ENCODE measurements around the gene TNFRSF18.
"Not testable (repeated sequence)": the region's sequence is repeated elsewhere in the genome, so short reads cannot be mapped to it uniquely, and the experiment has no call there.

TNFRSF18 gene

DNA sequence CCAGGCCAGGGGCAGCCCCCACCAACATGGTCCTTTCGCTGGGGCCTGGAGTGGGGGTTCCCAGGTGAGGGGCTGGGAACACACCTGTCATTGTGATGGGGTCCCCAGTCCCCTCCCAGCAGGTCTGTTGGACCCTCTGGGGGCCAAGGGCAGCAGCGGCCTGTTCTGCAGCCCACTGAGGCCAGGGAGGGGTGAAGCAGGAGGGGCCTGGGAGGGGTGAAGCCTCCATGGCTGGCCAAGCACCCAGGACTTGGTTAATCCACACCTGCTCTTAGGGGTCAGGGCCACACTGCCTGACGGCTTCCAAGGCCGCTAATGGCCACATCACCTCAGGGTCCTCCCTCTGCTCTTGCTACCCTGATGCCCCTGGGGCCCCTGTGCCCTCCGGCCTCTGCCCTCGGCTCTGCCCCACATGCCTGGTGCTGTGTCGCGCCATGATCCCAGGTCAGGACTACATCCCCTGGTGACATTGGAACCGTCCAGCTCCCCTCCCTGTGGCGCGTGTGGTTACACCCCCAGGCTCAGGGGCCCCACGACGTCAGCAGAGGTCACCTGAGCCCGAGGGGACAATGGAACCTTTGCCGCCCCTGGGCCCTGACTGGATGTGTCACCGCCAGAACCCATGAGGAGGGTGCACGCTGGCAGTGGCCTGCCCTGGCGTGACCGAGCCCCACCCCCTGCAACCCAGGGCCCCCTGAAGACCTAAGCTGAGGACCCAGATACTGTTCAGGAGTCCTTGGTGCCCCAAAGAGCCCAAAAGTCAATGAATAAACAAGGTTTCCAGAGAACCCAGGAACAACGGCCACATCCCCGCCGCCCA, 7.0 kb downstream of the TNFRSF18 start:
- no peak for DNase-seq (ENCODE audit: low read depth in 2 of 2)
- TF ChIP-seq, protein P1, sequence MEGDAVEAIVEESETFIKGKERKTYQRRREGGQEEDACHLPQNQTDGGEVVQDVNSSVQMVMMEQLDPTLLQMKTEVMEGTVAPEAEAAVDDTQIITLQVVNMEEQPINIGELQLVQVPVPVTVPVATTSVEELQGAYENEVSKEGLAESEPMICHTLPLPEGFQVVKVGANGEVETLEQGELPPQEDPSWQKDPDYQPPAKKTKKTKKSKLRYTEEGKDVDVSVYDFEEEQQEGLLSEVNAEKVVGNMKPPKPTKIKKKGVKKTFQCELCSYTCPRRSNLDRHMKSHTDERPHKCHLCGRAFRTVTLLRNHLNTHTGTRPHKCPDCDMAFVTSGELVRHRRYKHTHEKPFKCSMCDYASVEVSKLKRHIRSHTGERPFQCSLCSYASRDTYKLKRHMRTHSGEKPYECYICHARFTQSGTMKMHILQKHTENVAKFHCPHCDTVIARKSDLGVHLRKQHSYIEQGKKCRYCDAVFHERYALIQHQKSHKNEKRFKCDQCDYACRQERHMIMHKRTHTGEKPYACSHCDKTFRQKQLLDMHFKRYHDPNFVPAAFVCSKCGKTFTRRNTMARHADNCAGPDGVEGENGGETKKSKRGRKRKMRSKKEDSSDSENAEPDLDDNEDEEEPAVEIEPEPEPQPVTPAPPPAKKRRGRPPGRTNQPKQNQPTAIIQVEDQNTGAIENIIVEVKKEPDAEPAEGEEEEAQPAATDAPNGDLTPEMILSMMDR (IDR thresholded peaks at IDR 0.05; ENCODE audit: low read depth, low read length), result no peak
- no peak overlapping the region for H3K4me3 ChIP-seq (replicated peaks in 1 of 2; ENCODE audit: low read depth in 2 of 2, low read length in 2 of 2)

GRCh38 chr1:1198423-1199140, 7.8 kb downstream of the TNFRSF18 start:
- H3K4me3 ChIP-seq (replicated peaks in 1 of 2; ENCODE audit: low read depth in 2 of 2, low read length in 2 of 2), result no peak overlapping the region
- no peak for DNase-seq (ENCODE audit: low read depth in 2 of 2)
- TF ChIP-seq, protein P1 (IDR thresholded peaks at IDR 0.05; ENCODE audit: low read depth, low read length), result no peak

GRCh38 chr1:1197551-1198422, 8.6 kb downstream of the TNFRSF18 start:
- no peak overlapping the region for H3K4me3 ChIP-seq (replicated peaks in 1 of 2; ENCODE audit: low read depth in 2 of 2, low read length in 2 of 2)
- DNase-seq (ENCODE audit: low read depth in 2 of 2), result no peak
- TF ChIP-seq, protein P1 (IDR thresholded peaks at IDR 0.05; ENCODE audit: low read depth, low read length), result no peak

DNA sequence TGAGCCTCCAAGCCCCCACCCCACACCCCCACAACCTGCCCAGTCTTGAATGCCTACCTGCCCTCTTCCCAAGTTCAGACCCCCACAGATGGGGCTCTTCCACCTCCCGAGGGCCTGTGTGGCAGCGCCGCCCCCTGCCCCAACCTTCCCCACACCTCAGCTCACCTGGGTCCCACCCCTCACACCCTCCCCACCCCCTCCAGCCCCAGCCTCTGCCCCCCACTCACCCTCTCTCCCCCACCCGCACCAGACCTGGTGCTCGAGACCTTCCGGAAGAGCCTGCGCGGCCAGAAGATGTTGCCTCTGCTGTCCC, 9.2 kb downstream of the TNFRSF18 start:
- H3K4me3 ChIP-seq (replicated peaks in 1 of 2; ENCODE audit: low read depth in 2 of 2, low read length in 2 of 2), result no peak overlapping the region
- TF ChIP-seq, protein P1 (IDR thresholded peaks at IDR 0.05; ENCODE audit: low read depth, low read length), result no peak
- no peak for DNase-seq (ENCODE audit: low read depth in 2 of 2)

DNA sequence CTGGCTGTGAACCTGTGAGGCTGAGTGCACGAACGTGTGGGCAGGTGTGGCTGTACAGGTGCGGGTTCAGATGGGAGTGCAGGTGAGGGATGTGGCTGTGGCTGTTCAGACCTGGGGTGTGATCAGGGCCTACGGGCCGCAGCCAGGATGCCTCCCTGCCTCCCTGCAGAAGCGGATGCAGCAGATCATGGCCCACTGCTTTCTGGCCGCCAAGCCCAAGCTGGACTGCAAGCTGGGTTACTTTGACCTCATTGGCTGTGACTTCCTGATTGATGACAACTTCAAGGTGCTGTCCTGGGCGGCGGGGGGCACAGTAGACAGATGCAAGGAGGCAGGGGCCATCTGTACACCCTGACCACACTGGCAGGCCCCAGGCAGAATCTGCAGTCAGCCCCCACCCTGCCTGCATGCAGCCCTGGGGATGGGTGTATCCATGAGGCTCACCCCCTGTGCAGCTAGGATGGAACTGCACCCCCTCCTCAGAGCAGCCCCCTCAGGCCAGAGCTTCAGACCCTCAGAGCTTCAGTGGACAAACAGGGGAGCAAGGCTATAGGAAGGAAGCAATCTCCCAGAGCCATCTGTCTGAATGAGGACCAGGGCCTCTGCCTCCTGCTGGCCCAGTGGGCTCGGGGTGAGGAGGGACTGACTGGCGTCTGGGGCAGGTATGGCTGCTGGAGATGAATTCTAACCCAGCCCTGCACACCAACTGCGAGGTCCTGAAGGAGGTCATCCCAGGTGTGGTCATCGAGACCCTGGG, 9.8 kb downstream of the TNFRSF18 start:
- no peak for DNase-seq (ENCODE audit: low read depth in 2 of 2)
- no peak overlapping the region for H3K4me3 ChIP-seq (replicated peaks in 1 of 2; ENCODE audit: low read depth in 2 of 2, low read length in 2 of 2)
- TF ChIP-seq, protein P1 (IDR thresholded peaks at IDR 0.05; ENCODE audit: low read depth, low read length), result no peak

DNA sequence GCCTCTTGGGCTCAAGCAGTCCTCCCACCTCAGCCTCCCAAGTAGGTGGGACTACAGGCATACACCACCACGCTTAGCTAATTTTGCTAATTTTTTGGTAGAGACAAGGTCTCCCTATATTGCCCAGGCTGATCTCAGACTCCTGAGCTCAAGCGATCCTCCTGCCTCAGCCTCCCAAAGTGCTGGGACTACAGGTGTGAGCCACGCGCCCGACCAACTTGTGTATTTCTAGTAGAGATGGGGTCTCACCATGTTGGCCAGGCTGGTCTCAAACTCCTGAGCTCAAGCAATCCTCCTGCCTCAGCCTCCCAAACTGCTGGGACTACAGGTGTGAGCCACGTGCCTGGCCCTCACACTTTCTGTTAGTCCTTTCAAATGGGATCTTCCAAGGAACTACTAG, 10.7 kb downstream of the TNFRSF18 start:
- DNase-seq (ENCODE audit: low read depth in 2 of 2); H3K4me3 ChIP-seq (replicated peaks in 1 of 2; ENCODE audit: low read depth in 2 of 2, low read length in 2 of 2): not testable (repeated sequence)

Measured in cardiac fibroblast (primary cell).